CD4-positive, CD25-positive, alpha-beta regulatory T cell (primary cell): ENCODE results near the gene ADH6. TPM values are rescaled to one million over a fixed set of nuclear protein-coding genes. Genes with fewer than 3 reads are reported as not detected.
"Not testable (repeated sequence)": the region's sequence is repeated elsewhere in the genome, so short reads cannot be mapped to it uniquely, and the experiment has no call there.

ENCODE experiments used
- ATAC-seq, 2 donors: fragments of 150-1000 bp; cut with Tn5 transposase; one replicate each; pipeline ENCODE4 v1.10.0; 2021; ENCODE audit warnings: low read depth in 2 of 2, moderate number of reproducible peaks in 2 of 2, moderate library complexity in 1 of 2
- DNase-seq, 3 donors: peaks; one replicate each; pipeline versions ENCODE4 v3.0.0 to v3.0.0-alpha.2; 2012 to 2022; ENCODE audit warnings: mixed read lengths in 1 of 3
- H3K27ac ChIP-seq: one replicate; pipeline ENCODE4 v1.7.0; 2013; ENCODE audit warnings: mild to moderate bottlenecking, low read length; ENCODE audit not compliant: insufficient read depth, poor library complexity, severe bottlenecking
- H3K27me3 ChIP-seq: one replicate; pipeline ENCODE4 v1.7.0; 2013; ENCODE audit warnings: low read length; ENCODE audit not compliant: control insufficient read depth, insufficient read depth
- H3K36me3 ChIP-seq: one replicate; pipeline ENCODE4 v1.7.0; 2013; ENCODE audit warnings: mild to moderate bottlenecking, low read length, moderate library complexity; ENCODE audit not compliant: control insufficient read depth, insufficient read depth
- H3K4me1 ChIP-seq: 2 replicates; pipeline ENCODE4 v1.7.0; 2013; ENCODE audit warnings: mild to moderate bottlenecking, low read length; ENCODE audit not compliant: insufficient read depth, control insufficient read depth, poor library complexity, severe bottlenecking
- H3K4me3 ChIP-seq: one replicate; pipeline ENCODE4 v1.7.0; 2013; ENCODE audit warnings: low read depth, mild to moderate bottlenecking, low read length, moderate library complexity
- H3K9me3 ChIP-seq, 2 experiments: 1 replicate in 1 of 2; 2 replicates in 1 of 2; pipeline ENCODE4 v1.7.0; 2013; ENCODE audit warnings: low read length in 2 of 2, mild to moderate bottlenecking in 1 of 2, moderate library complexity in 1 of 2; ENCODE audit not compliant: control insufficient read depth in 2 of 2
- H3K27ac Mint-ChIP-seq, 3 donors: one replicate each; pipeline ENCODE4 v1.8.0; 2020 to 2022; ENCODE audit warnings: mild to moderate bottlenecking in 3 of 3, mixed read lengths in 3 of 3, moderate library complexity in 2 of 3
- H3K27me3 Mint-ChIP-seq: one replicate; pipeline ENCODE4 v1.8.0; 2022; ENCODE audit warnings: mild to moderate bottlenecking, mixed read lengths
- H3K36me3 Mint-ChIP-seq: one replicate; pipeline ENCODE4 v1.8.0; 2020; ENCODE audit warnings: mixed read lengths
- H3K4me1 Mint-ChIP-seq, 4 donors: one replicate each; pipeline ENCODE4 v1.8.0; 2020 to 2022; ENCODE audit warnings: mixed read lengths in 4 of 4, mild to moderate bottlenecking in 1 of 4
- H3K4me3 Mint-ChIP-seq, 4 donors: one replicate each; pipeline ENCODE4 v1.8.0; 2020 to 2022; ENCODE audit warnings: mild to moderate bottlenecking in 4 of 4, mixed read lengths in 4 of 4, moderate library complexity in 3 of 4
- H3K9me3 Mint-ChIP-seq, 7 donors: one replicate each; pipeline ENCODE4 v1.8.0; 2020 to 2022; ENCODE audit warnings: mixed read lengths in 7 of 7, mild to moderate bottlenecking in 3 of 7, moderate library complexity in 2 of 7
- polyA plus RNA-seq, 4 donors: library from polyadenylated mRNA; unstranded; fragments of 300-500 nt; fragmentation: Illumina TruSeq; gene quantifications; one replicate each; pipeline ENCODE4 v1.2.3, GENCODE V29; 2021
- total RNA-seq: library from RNA; stranded (reverse); gene quantifications from one replicate; pipeline ENCODE4 v1.2.3, GENCODE V29; 2022

Gene ADH6
- total RNA-seq: not detected
- polyA plus RNA-seq: not detected

DNA sequence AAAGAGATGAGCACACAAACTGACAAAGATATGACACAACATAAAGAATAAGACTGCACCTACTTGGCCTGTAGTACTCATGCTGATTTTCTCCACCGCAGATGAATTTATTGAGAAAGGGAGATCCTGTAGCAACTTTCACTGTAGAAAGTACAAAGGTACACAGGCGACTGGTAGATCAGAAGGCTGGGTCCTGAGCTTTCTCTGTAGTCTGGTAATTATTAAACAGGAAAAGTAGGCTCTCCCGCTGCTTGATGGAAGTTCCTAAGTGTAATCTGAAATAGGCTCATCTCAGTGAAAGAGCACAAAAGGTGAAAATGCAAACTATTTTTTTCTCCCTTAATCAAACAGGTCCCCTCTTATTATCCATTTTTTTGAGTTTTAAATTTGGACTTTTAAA is at the start of gene ADH6:
TSS of gene ADH6 (minus strand) at position 175 of the 400 bp plus-strand sequence. CDS start at position 81, 94 bp downstream.
- no peak for DNase-seq
- no peak within 1 kb of the TSS for H3K27ac Mint-ChIP-seq
- Histone ChIP-seq H3K27ac (no peak within 1 kb of the TSS), H3K36me3 (no peaks in the 10 kb centered on the region), H3K4me3 (no peak within 1 kb of the TSS), H3K4me1 (no peaks in the 10 kb centered on the region), H3K27me3 (no peaks in the 10 kb centered on the region), H3K9me3 (no peaks in the 10 kb centered on the region)
- no peaks in the 10 kb centered on the region for H3K4me1 Mint-ChIP-seq
- H3K9me3 Mint-ChIP-seq: peaks cover 0 to 9% (median 3%) of the 10 kb centered on the region in 7 donors
- H3K36me3 Mint-ChIP-seq: peaks cover 3% of the 10 kb centered on the region
- no peaks in the 10 kb centered on the region for H3K27me3 Mint-ChIP-seq
- no peak for ATAC-seq
- no peak within 1 kb of the TSS for H3K4me3 Mint-ChIP-seq

DNA sequence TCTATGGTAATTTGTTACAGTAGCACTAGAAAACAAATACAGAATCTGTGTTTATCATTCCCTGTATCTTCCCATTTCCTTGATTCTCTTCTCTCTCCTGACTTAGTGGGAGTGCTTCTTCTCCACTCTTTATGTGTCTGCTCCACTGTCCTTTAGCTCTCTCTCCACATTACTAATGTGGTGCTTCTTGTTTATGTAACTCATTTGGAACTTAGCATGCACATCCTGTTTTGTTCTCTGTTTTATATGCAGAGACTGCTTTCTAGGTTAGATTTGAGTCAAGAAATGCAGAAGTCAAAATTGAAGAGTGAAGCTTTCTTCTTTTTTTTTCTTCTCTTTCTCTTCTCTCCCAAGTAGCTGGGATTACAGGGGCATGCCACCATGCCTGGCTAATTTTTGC is 45.9 kb upstream of the ADH6 start:
- Mint-ChIP-seq H3K36me3 (no peaks in the 10 kb centered on the region), H3K9me3 (peaks cover 0 to 19% (median 6%) of the 10 kb centered on the region in 7 donors)
- no peak overlapping the region for H3K4me3 ChIP-seq

GRCh38 chr4:99252746-99253145 is 33.7 kb upstream of the ADH6 start:
- H3K27ac Mint-ChIP-seq: peak overlapping the region in 1 of 3 donors; percentile 69
- no peak overlapping the region for H3K4me3 Mint-ChIP-seq
- Histone ChIP-seq H3K27me3 (no peaks in the 10 kb centered on the region), H3K27ac (no peak overlapping the region), H3K4me3 (no peak overlapping the region), H3K4me1 (no peaks in the 10 kb centered on the region), H3K9me3 (no peaks in the 10 kb centered on the region), H3K36me3 (no peaks in the 10 kb centered on the region)
- peaks cover 5% of the 10 kb centered on the region for H3K27me3 Mint-ChIP-seq
- ATAC-seq: no peak
- peaks cover 0 to 4% (median 0%) of the 10 kb centered on the region in 7 donors for H3K9me3 Mint-ChIP-seq
- no peaks in the 10 kb centered on the region for H3K4me1 Mint-ChIP-seq
- no peak for DNase-seq
- H3K36me3 Mint-ChIP-seq: no peaks in the 10 kb centered on the region

More for the DNA sequence above, 45.9 kb upstream of the ADH6 start:
- H3K27ac Mint-ChIP-seq: no peak overlapping the region
- H3K27me3 Mint-ChIP-seq: no peaks in the 10 kb centered on the region
- no peaks in the 10 kb centered on the region for H3K4me1 Mint-ChIP-seq
- H3K4me1 ChIP-seq: no peaks in the 10 kb centered on the region
- ATAC-seq: no peak
- peak in 1 of 3 donors; percentile 2 for DNase-seq
- no peak overlapping the region for H3K27ac ChIP-seq
- H3K27me3 ChIP-seq: no peaks in the 10 kb centered on the region
- H3K4me3 Mint-ChIP-seq: no peak overlapping the region
- no peaks in the 10 kb centered on the region for H3K9me3 ChIP-seq
- H3K36me3 ChIP-seq: no peaks in the 10 kb centered on the region

GRCh38 chr4:99248714-99249113 is 29.7 kb upstream of the ADH6 start:
- H3K36me3 Mint-ChIP-seq: no peaks in the 10 kb centered on the region
- no peaks in the 10 kb centered on the region for H3K9me3 ChIP-seq
- no peaks in the 10 kb centered on the region for H3K27me3 ChIP-seq
- no peak overlapping the region for H3K4me3 ChIP-seq
- no peak overlapping the region for H3K27ac ChIP-seq
- no peak overlapping the region for H3K27ac Mint-ChIP-seq
- H3K36me3 ChIP-seq: no peaks in the 10 kb centered on the region
- no peaks in the 10 kb centered on the region for H3K4me1 Mint-ChIP-seq
- no peaks in the 10 kb centered on the region for H3K4me1 ChIP-seq
- no peaks in the 10 kb centered on the region for H3K27me3 Mint-ChIP-seq
- peaks cover 2 to 23% (median 9%) of the 10 kb centered on the region in 7 donors for H3K9me3 Mint-ChIP-seq
- H3K4me3 Mint-ChIP-seq: no peak overlapping the region
- no peak for ATAC-seq
- DNase-seq: no peak

GRCh38 chr4:99235955-99236354 is 16.9 kb upstream of the ADH6 start:
- no peak overlapping the region for H3K4me3 Mint-ChIP-seq
- no peaks in the 10 kb centered on the region for H3K4me1 Mint-ChIP-seq
- H3K4me3 ChIP-seq: no peak overlapping the region
- H3K27me3 Mint-ChIP-seq: no peaks in the 10 kb centered on the region
- no peaks in the 10 kb centered on the region for H3K4me1 ChIP-seq
- H3K9me3 Mint-ChIP-seq: peaks cover 0 to 8% (median 6%) of the 10 kb centered on the region in 7 donors
- no peak for DNase-seq
- no peak overlapping the region for H3K27ac Mint-ChIP-seq
- H3K27me3 ChIP-seq: no peaks in the 10 kb centered on the region
- no peaks in the 10 kb centered on the region for H3K36me3 Mint-ChIP-seq
- no peaks in the 10 kb centered on the region for H3K36me3 ChIP-seq
- ATAC-seq: no peak
- H3K27ac ChIP-seq: no peak overlapping the region
- no peaks in the 10 kb centered on the region for H3K9me3 ChIP-seq

- ATAC-seq: no peak
Measured at GRCh38 chr4:99234331-99235010, 15.4 kb upstream of the ADH6 start.

DNA sequence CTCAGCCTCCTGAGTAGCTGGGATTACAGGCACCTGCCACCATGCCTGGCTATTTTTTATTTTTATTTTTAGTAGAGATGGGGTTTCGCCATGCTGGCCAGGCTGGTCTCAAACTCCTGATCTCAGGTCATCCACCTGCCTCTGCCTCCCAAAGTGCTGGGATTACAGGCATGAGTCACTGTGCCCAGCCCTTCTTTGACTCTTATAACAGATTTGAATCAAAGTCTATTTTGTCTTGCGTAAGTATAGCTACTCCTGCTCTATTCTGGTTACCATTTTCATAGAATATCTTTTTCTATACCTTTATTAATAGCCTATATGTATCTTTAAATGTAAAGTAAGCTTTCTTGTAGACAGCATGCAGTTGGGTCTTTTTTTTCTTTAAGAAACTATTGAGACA is 14.4 kb upstream of the ADH6 start:
- not testable (repeated sequence) for H3K27me3 ChIP-seq, H3K36me3 Mint-ChIP-seq, H3K9me3 ChIP-seq, H3K36me3 ChIP-seq, ATAC-seq, H3K4me1 ChIP-seq, H3K9me3 Mint-ChIP-seq, H3K4me1 Mint-ChIP-seq, H3K4me3 Mint-ChIP-seq, H3K27ac Mint-ChIP-seq, H3K27me3 Mint-ChIP-seq, DNase-seq, H3K4me3 ChIP-seq, H3K27ac ChIP-seq

More at GRCh38 chr4:99234331-99235010, 15.4 kb upstream of the ADH6 start:
- Mint-ChIP-seq H3K9me3 (peaks cover 0 to 7% (median 6%) of the 10 kb centered on the region in 7 donors), H3K27me3 (no peaks in the 10 kb centered on the region), H3K36me3 (no peaks in the 10 kb centered on the region), H3K4me1 (peaks cover 0 to 5% (median 0%) of the 10 kb centered on the region in 4 donors), H3K4me3 (no peak overlapping the region), H3K27ac (no peak overlapping the region)
- Histone ChIP-seq H3K27me3 (no peaks in the 10 kb centered on the region), H3K4me3 (no peak overlapping the region), H3K36me3 (no peaks in the 10 kb centered on the region), H3K27ac (no peak overlapping the region), H3K9me3 (no peaks in the 10 kb centered on the region), H3K4me1 (no peaks in the 10 kb centered on the region)
- DNase-seq: no peak

DNA sequence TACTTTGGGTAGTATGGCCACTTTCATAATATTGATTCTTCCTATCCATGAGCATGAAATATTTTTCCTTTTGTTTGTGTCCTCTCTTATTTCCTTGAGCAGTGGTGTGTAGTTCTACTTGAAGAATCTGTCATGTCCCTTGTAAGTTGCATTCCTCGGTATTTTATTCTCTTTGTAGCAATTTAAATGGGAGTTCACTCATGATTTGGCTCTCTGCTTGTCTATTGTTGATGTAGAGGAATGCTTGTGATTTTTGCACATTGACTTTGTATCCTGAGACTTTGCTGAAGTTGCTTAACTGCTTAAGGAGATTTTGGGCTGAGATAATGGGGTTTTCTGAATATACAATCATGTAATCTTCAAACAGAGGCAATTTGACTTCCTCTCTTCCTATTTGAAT is 9.7 kb upstream of the ADH6 start:
- not testable (repeated sequence) for H3K27ac ChIP-seq, H3K36me3 Mint-ChIP-seq, H3K4me1 Mint-ChIP-seq, DNase-seq, H3K9me3 Mint-ChIP-seq, H3K4me3 Mint-ChIP-seq, H3K9me3 ChIP-seq, H3K27me3 ChIP-seq, H3K36me3 ChIP-seq, H3K4me1 ChIP-seq, H3K4me3 ChIP-seq, ATAC-seq, H3K27ac Mint-ChIP-seq, H3K27me3 Mint-ChIP-seq
